Lower leg skin (tissue), 4 donors: ENCODE results near the gene LRRC14B. TPM values are rescaled to one million over a fixed set of nuclear protein-coding genes. Genes with fewer than 3 reads are reported as not detected.

Experiments used
- DNase-seq, 2 donors: peaks; one replicate each; pipeline ENCODE4 v3.0.0-alpha.2; 2019; ENCODE audit warnings: low spot score in 2 of 2
- H3K4me3 ChIP-seq: fragments of 200-600 bp; sonication (generic); 2 replicates; pipeline ENCODE4 v1.5.1; 2017; ENCODE audit warnings: mild to moderate bottlenecking, low read depth; ENCODE audit not compliant: poor library complexity, severe bottlenecking
- POLR2A ChIP-seq, 2 donors: fragments of 450-650 bp; IDR thresholded peaks; one replicate each; pipeline ENCODE4 v1.6.1; 2016 to 2017; ENCODE audit warnings: antibody characterized with exemption in 2 of 2, mild to moderate bottlenecking in 1 of 2, moderate library complexity in 1 of 2
- WGBS, 2 donors: methylation state at CpG; one replicate each; pipeline ENCODE4 v1.1.5; 2018; 5-methylcytosine and 5-hydroxymethylcytosine counted together
- intact Hi-C: fragments of 100-400 bp; cut with DNase I; formaldehyde crosslinking; loops from one replicate; pipeline ENCODE4 v1.15.0; 2023; ENCODE audit warnings: low total_unique reads
- total RNA-seq, 4 donors: library from RNA; depleted of rRNA; stranded (reverse); fragments of >200 nt; gene quantifications; one replicate each; pipeline ENCODE4 v1.1.0, GENCODE V29; 2016
- TF ChIP-seq, protein P1 (sequence below), 3 donors: fragments of 450-650 bp; IDR thresholded peaks; one replicate each; pipeline ENCODE4 v1.5.1; 2016; ENCODE audit warnings: antibody characterized with exemption in 3 of 3, mild to moderate bottlenecking in 3 of 3, moderate library complexity in 2 of 3

LRRC14B gene
- total RNA-seq, 4 donors from 2014 or later: not detected

DNA sequence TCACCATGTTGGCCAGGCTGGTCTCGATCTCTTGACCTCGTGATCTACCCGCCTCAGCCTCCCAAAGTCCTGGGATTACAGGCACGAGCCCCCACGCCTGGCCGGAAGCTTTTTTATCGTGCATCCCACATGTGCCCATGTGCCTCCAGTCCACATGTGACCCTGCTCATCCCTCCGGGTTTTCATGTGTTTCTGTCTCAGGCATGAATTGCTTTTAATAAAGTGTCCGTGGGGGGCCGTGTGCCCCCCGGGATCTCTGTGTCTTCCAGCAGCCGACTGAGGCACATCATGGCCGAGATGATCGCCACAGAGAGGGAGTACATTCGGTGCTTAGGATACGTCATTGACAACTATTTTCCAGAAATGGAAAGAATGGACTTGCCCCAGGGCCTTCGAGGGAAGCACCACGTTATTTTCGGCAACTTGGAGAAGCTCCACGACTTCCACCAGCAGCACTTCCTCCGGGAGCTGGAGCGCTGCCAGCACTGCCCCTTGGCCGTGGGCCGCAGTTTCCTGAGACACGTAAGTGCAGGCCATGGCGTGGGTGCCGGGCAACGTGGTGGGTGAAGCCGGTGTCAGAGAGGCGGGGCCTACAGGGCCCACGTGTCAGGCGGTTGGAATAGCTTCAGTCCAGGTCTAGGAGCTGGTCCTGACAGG is 22.1 kb upstream of the LRRC14B start:
- WGBS, 2 donors: 65 to 73% methylated on average over 32 of the region's 32 CpGs
- H3K4me3 ChIP-seq: no peak overlapping the region
- intact Hi-C loops: no loop called here
- DNase-seq: peak; percentile 39 to 91
- TF ChIP-seq POLR2A (IDR thresholded peaks at IDR 0.05): no peak
- TF ChIP-seq, protein P1, sequence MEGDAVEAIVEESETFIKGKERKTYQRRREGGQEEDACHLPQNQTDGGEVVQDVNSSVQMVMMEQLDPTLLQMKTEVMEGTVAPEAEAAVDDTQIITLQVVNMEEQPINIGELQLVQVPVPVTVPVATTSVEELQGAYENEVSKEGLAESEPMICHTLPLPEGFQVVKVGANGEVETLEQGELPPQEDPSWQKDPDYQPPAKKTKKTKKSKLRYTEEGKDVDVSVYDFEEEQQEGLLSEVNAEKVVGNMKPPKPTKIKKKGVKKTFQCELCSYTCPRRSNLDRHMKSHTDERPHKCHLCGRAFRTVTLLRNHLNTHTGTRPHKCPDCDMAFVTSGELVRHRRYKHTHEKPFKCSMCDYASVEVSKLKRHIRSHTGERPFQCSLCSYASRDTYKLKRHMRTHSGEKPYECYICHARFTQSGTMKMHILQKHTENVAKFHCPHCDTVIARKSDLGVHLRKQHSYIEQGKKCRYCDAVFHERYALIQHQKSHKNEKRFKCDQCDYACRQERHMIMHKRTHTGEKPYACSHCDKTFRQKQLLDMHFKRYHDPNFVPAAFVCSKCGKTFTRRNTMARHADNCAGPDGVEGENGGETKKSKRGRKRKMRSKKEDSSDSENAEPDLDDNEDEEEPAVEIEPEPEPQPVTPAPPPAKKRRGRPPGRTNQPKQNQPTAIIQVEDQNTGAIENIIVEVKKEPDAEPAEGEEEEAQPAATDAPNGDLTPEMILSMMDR (IDR thresholded peaks at IDR 0.05): no peak

DNA sequence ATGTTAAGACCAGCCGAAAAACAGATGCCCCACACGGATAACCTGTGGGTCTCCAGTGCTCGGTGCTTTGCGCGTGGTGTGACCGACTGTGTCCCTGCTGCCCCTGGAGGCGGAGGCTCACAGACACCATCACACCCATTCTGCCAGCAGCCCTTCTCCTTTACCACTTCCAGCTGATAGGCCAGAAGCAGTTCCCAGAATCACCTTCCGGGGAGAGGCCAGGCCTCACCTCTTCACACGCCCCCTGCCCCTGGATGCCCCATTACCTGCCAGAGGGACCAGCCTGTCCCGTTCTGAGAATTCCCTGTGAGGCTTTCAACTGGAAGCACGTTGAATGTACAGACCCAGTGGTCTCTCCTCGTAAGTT is 21.6 kb upstream of the LRRC14B start:
- 83 to 86% methylated on average over 12 of the region's 12 CpGs for WGBS, 2 donors
- no peak for TF ChIP-seq POLR2A (IDR thresholded peaks at IDR 0.05)
- TF ChIP-seq, protein P1 (IDR thresholded peaks at IDR 0.05): no peak
- intact Hi-C loops: no loop called here
- peak in 1 of 2 donors; percentile 61 for DNase-seq
- H3K4me3 ChIP-seq: no peak overlapping the region

- TF ChIP-seq, protein P1 (IDR thresholded peaks at IDR 0.05): no peak
- TF ChIP-seq POLR2A (IDR thresholded peaks at IDR 0.05): no peak
- no peak overlapping the region for H3K4me3 ChIP-seq
- intact Hi-C loops: no loop called here
- peak in 1 of 2 donors; percentile 79 for DNase-seq
- 82 to 88% methylated on average over 16 to 28 of the region's 37 CpGs for WGBS, 2 donors
Measured at GRCh38 chr5:170971-171800, 20.1 kb upstream of the LRRC14B start.

DNA sequence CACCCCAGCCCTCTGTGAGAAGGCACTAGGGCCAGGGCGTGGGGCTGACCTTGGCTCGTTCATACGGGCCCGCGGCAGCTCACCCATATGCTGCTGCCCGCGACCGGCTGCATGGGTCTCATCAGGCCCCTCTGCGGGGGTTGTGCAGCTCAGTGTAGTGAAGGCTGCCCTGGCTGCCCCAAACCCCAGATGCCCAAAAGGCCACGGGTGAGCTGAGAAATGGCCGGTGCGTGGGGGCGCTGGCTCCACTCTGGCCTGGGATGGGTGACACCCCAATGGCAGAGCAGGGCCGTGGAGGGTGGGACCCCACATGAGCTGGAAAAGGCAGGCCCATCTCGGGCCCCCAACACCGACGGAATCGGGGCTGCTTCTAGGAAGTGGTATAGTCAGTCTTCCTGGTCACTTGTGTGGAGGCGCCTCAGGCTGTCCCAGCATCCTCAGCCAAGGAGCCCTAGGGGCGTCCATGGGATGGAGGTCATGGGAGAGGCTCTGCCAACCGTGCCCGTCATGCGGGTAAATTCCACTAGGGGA is 19.4 kb upstream of the LRRC14B start:
- intact Hi-C loops: no loop called here
- peak in 1 of 2 donors; percentile 79 for DNase-seq
- TF ChIP-seq POLR2A (IDR thresholded peaks at IDR 0.05): no peak
- TF ChIP-seq, protein P1 (IDR thresholded peaks at IDR 0.05): no peak
- WGBS, 2 donors: 90 to 92% methylated on average over 23 of the region's 23 CpGs
- H3K4me3 ChIP-seq: no peak overlapping the region

GRCh38 chr5:172421-172820 is 18.9 kb upstream of the LRRC14B start:
- peak in 1 of 2 donors; percentile 57 for DNase-seq
- TF ChIP-seq POLR2A (IDR thresholded peaks at IDR 0.05): no peak
- TF ChIP-seq, protein P1 (IDR thresholded peaks at IDR 0.05): no peak
- intact Hi-C loops: no loop called here
- no peak overlapping the region for H3K4me3 ChIP-seq
- 86 to 93% methylated on average over 13 of the region's 13 CpGs for WGBS, 2 donors
